HG03060 (cell line): ENCODE data around the gene PCDHGB5.
A peak's percentile ranks its signal among the peaks of the same experiment; 100 is the strongest.
"Not testable (repeated sequence)": the region's sequence is repeated elsewhere in the genome, so short reads cannot be mapped to it uniquely, and the experiment has no call there.

Experiments
- ATAC-seq: cut with Tn5 transposase; IDR thresholded peaks from one replicate; pipeline ENCODE4 v1.9.1; 2021; ENCODE audit warnings: low read depth, moderate number of reproducible peaks; ENCODE audit not compliant: unreplicated experiment

PCDHGB5 gene

GRCh38 chr5:141409598-141410306, 12.0 kb downstream of the PCDHGB5 start:
- no peak for ATAC-seq

GRCh38 chr5:141411575-141411974, 13.8 kb downstream of the PCDHGB5 start:
- no peak for ATAC-seq

- peak; percentile 85 for ATAC-seq
These were observed 15.2 kb downstream of the PCDHGB5 start, which contains the start of gene PCDHGA10 for GRCh38 chr5:141412854-141413539. Gene PCDHGA10 (plus strand): TSS chr5:141412987. CDS start chr5:141413176, 189 bp downstream.

- ATAC-seq = no peak
These were observed 15.9 kb downstream of the PCDHGB5 start for GRCh38 chr5:141413540-141414069.

- not testable (repeated sequence) for ATAC-seq
These were observed 17.0 kb downstream of the PCDHGB5 start for GRCh38 chr5:141414548-141415274.

- not testable (repeated sequence) for ATAC-seq
These were observed 17.5 kb downstream of the PCDHGB5 start for GRCh38 chr5:141415275-141415618.

- not testable (repeated sequence) for ATAC-seq
These were observed 19.9 kb downstream of the PCDHGB5 start, which contains the start of gene PCDHGB7 for GRCh38 chr5:141417494-141418172. Gene PCDHGB7 (plus strand): TSS chr5:141417677. CDS start chr5:141417860, 183 bp downstream.

- no peak for ATAC-seq
These were observed 21.5 kb downstream of the PCDHGB5 start for GRCh38 chr5:141419074-141419880.

- peak; percentile 45 for ATAC-seq
These were observed 23.2 kb downstream of the PCDHGB5 start, which contains the start of gene PCDHGA11 for GRCh38 chr5:141420855-141421488. Gene PCDHGA11 (plus strand): TSS chr5:141421051. CDS start chr5:141421228, 177 bp downstream.

- no peak for ATAC-seq
These were observed 23.7 kb downstream of the PCDHGB5 start for GRCh38 chr5:141421489-141421855.

- ATAC-seq = no peak
These were observed 25.1 kb downstream of the PCDHGB5 start for GRCh38 chr5:141422742-141423291.

GRCh38 chr5:141427783-141428426, 30.2 kb downstream of the PCDHGB5 start:
- no peak for ATAC-seq

- ATAC-seq = peak; percentile 85
These were observed 32.8 kb downstream of the PCDHGB5 start, which contains the start of gene PCDHGA12 for GRCh38 chr5:141430332-141431113. Gene PCDHGA12 (plus strand): TSS chr5:141430507. CDS start chr5:141430760, 253 bp downstream.

- no peak for ATAC-seq
These were observed 33.5 kb downstream of the PCDHGB5 start for GRCh38 chr5:141431286-141431685.

- ATAC-seq = not testable (repeated sequence)
These were observed 34.6 kb downstream of the PCDHGB5 start for GRCh38 chr5:141432308-141432707.

GRCh38 chr5:141432726-141433125, 35.0 kb downstream of the PCDHGB5 start:
- ATAC-seq = not testable (repeated sequence)

GRCh38 chr5:141434006-141434405, 36.3 kb downstream of the PCDHGB5 start:
- no peak for ATAC-seq
